HG03025 (cell line): ENCODE results near the gene BICD1.

ENCODE experiments used
- ATAC-seq: cut with Tn5 transposase; IDR thresholded peaks from one replicate; pipeline ENCODE4 v1.9.1; 2021; ENCODE audit warnings: mild to moderate bottlenecking, moderate library complexity; ENCODE audit not compliant: unreplicated experiment, low FRiP score

The BICD1 gene

GRCh38 chr12:32312049-32312670 is 205.5 kb downstream of the BICD1 start:
- ATAC-seq = no peak

- ATAC-seq = no peak
These were observed 215.7 kb downstream of the BICD1 start for GRCh38 chr12:32322354-32322753.

- ATAC-seq = no peak
These were observed 224.5 kb downstream of the BICD1 start for GRCh38 chr12:32331133-32331532.

- ATAC-seq = no peak
These were observed 225.8 kb downstream of the BICD1 start for GRCh38 chr12:32332446-32332845.

- ATAC-seq = no peak
These were observed 227.7 kb downstream of the BICD1 start for GRCh38 chr12:32334371-32334777.

- no peak for ATAC-seq
These were observed 229.6 kb downstream of the BICD1 start for GRCh38 chr12:32336261-32336660.

GRCh38 chr12:32343496-32343895 is 236.8 kb downstream of the BICD1 start:
- ATAC-seq = no peak

GRCh38 chr12:32344047-32344446 is 237.4 kb downstream of the BICD1 start:
- no peak for ATAC-seq

GRCh38 chr12:32353540-32353939 is 246.9 kb downstream of the BICD1 start:
- ATAC-seq = no peak

- ATAC-seq = no peak
These were observed 251.1 kb downstream of the BICD1 start for GRCh38 chr12:32357601-32358249.

- no peak for ATAC-seq
These were observed 254.3 kb downstream of the BICD1 start for GRCh38 chr12:32360956-32361355.

GRCh38 chr12:32362892-32363291 is 256.2 kb downstream of the BICD1 start:
- ATAC-seq = no peak

- ATAC-seq = no peak
These were observed 258.9 kb downstream of the BICD1 start for GRCh38 chr12:32365473-32366064.

GRCh38 chr12:32366714-32367113 is 260.1 kb downstream of the BICD1 start:
- ATAC-seq = no peak

GRCh38 chr12:32367381-32367780 is 260.7 kb downstream of the BICD1 start:
- ATAC-seq = no peak

GRCh38 chr12:32369202-32369601 is 262.6 kb downstream of the BICD1 start:
- no peak for ATAC-seq

- no peak for ATAC-seq
These were observed 270.9 kb downstream of the BICD1 start for GRCh38 chr12:32377344-32378055.

- no peak for ATAC-seq
These were observed 272.6 kb downstream of the BICD1 start for GRCh38 chr12:32379213-32379612.

- no peak for ATAC-seq
These were observed 273.0 kb downstream of the BICD1 start for GRCh38 chr12:32379667-32380066.

GRCh38 chr12:32382226-32382625 is 275.6 kb downstream of the BICD1 start:
- ATAC-seq = no peak

GRCh38 chr12:32390572-32391219 is 284.0 kb downstream of the BICD1 start:
- no peak for ATAC-seq
